Activated T-helper 1 cell treated with Interleukin-2 at 50 U/mL for 16 hours (primary cell): ENCODE results near the gene PRDM7.
"Not testable (repeated sequence)": the region's sequence is repeated elsewhere in the genome, so short reads cannot be mapped to it uniquely, and the experiment has no call there.

Source experiments
- DNase-seq: peaks from one replicate; pipeline ENCODE4 v3.0.0-alpha.2; 2020; ENCODE audit warnings: low read depth

The PRDM7 gene

GRCh38 chr16:90077240-90077756 is at the start of gene PRDM7:
Gene PRDM7, minus strand, starts transcription at chr16:90077331. Its CDS starts 1,421 bp downstream, at chr16:90075910.
- DNase-seq = peak; percentile 92

DNA sequence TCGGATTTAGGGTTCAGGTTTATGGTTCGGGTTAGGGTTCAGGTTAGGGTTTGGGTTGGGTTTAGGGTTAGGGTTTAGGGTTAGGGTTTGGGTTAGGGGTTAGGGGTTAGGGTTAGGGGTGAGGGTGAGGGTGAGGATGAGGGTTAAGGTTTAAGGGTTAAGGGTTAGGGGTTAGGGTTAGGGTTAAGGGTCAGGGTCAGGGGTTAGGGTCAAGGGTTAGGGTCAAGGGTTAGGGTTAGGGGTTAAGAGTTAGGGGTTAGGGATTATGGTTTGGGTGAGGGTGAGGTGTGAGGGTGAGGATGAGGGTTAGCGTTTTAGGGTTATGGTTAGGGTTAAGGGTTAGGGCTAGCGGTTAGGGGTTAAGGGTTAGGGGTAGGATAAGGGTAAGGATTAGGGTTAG is 44.7 kb upstream of the PRDM7 start:
- DNase-seq = not testable (repeated sequence)

DNA sequence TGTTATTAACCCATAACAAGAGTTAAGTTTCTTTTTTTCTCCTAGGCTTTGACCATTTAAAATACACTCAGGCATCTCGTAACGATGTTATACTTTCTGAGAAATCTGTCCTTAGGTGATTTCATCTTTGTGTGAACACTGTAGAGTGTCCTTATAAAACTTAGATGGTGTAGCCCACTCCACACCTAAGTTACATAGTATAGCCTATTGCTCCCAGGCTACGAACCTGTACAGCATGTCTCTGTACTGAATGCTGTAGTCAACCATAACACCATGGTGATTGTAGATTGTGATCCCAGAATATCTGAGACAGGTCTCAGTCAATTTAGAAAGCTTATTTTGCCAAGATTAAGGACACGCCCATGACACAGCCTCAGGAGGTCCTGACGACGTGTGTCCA is 30.5 kb upstream of the PRDM7 start:
- not testable (repeated sequence) for DNase-seq

DNA sequence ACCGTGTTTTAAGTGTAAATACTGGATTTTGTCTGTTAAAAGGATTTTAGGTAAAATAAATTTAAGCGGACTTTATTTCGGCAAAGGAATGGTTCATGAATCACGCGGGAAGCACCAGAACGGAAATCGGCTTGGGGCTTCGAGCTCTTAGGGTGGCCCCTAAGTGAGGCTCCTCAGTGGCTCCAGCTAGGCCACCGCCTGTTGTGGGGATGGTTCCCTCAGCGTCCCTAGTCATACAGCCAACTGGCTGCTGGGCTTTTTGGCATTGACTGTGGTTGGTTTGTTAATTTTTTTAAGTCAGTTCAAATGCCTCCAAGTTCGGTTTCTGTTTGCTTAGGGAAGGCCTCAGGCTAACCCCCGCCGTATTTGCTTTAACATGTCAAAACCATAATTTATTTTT is 29.9 kb upstream of the PRDM7 start:
- DNase-seq = not testable (repeated sequence)

DNA sequence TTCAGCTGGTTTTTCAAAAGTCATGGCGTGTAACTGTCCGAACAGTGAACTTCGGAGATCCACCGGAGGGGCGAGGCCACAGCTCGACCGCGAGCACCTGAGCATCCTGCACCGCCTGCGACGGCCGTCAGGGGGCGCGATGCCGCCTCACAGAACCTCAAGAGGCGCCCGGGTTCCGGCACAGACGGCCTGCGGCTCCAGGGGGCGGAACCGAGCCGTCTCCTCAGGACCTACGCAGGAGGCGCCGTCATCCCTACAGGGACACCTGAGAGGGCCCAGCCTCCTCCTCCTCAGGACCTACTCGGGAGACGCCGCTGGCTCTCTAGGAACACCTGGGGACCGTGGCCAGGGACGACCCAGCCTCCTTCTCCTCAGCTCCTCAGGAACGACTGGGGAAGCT is 29.1 kb upstream of the PRDM7 start:
- DNase-seq = peak; percentile 65

DNA sequence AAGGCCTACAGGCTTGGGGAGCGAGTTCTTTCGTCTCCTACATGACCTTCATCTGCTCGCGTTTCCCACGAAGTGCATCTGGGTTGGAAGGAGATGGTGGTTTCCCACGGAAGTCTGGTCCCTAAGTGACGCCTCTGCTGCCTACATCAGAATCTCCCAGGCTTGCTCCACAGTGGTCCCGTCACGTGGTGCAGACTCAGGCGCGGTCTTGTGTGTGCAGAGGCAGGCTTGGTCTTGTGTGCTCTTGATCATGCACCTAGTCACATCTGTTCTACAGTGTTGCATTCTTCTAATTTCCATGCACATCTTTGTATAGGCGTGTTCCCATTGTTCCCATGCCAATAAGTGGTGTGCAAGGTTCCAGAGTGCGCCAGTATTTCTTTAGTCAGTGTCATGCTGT is 27.6 kb upstream of the PRDM7 start:
- DNase-seq = not testable (repeated sequence)

GRCh38 chr16:90102086-90102884 is 25.2 kb upstream of the PRDM7 start:
- not testable (repeated sequence) for DNase-seq

- not testable (repeated sequence) for DNase-seq
Observed at GRCh38 chr16:90101332-90101731, 24.2 kb upstream of the PRDM7 start.

- DNase-seq = not testable (repeated sequence)
Observed at GRCh38 chr16:90100790-90101189, 23.7 kb upstream of the PRDM7 start.

GRCh38 chr16:90100229-90100628 is 23.1 kb upstream of the PRDM7 start:
- DNase-seq = not testable (repeated sequence)

- not testable (repeated sequence) for DNase-seq
Observed at GRCh38 chr16:90098936-90099335, 21.8 kb upstream of the PRDM7 start.

GRCh38 chr16:90097010-90097684 is 20.0 kb upstream of the PRDM7 start:
- DNase-seq = not testable (repeated sequence)

- DNase-seq = not testable (repeated sequence)
Observed at GRCh38 chr16:90094791-90095190, 17.7 kb upstream of the PRDM7 start.

DNA sequence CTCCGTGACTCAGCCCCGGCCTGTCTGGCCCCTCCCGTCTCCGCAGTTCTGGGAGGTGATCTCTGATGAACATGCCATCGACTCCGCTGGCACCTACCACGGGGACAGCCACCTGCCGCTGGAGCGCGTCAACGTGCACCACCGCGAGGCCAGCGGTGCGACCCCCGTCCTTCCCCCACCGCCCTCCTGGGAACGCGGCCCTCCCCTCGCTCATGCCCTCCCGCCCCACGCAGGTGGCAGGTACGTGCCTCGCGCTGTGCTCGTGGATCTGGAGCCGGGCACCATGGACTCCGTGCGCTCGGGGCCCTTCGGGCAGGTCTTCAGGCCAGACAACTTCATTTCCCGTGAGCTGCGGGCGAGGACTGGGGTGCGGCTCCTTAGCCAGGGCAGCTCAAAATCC is 17.2 kb upstream of the PRDM7 start:
- DNase-seq = not testable (repeated sequence)

DNA sequence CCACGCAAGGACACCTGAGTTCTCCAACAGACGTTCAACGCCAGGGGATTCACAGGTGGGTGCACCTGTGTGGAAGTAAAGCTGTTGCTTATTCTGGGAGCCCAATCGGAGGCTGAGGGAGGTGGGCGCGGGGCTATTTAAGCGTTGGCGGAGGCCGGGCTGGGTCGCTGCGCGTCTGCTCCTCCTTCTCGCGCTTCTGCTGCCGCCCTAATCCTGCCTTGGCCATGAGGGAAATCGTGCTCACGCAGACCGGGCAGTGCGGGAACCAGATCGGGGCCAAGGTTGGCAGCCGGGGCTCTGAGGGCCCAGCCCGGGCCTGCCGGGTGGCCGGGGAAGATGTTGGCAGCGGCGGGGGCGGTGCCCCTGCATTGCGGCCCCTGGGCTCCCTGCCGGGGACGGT is 16.7 kb upstream of the PRDM7 start:
- not testable (repeated sequence) for DNase-seq

DNA sequence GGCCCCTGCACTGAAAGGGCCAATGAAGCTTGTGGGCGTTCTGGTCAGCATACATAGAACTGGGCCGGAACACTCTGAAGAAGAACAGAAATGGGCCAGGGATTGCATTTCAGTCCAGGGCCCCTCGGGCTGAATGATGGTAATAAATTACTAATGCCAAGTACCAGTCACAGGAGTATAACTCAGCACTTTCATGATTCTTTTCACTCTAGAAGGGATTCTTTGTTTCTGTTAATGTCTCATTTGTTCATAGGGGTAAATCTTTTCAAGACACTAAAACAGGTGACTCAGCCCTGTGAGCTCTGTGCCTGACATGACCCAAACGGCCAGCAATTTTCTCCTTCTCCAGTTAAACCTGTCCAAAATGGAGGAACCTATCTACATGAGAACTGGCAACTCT is 15.7 kb upstream of the PRDM7 start:
- DNase-seq = not testable (repeated sequence)

DNA sequence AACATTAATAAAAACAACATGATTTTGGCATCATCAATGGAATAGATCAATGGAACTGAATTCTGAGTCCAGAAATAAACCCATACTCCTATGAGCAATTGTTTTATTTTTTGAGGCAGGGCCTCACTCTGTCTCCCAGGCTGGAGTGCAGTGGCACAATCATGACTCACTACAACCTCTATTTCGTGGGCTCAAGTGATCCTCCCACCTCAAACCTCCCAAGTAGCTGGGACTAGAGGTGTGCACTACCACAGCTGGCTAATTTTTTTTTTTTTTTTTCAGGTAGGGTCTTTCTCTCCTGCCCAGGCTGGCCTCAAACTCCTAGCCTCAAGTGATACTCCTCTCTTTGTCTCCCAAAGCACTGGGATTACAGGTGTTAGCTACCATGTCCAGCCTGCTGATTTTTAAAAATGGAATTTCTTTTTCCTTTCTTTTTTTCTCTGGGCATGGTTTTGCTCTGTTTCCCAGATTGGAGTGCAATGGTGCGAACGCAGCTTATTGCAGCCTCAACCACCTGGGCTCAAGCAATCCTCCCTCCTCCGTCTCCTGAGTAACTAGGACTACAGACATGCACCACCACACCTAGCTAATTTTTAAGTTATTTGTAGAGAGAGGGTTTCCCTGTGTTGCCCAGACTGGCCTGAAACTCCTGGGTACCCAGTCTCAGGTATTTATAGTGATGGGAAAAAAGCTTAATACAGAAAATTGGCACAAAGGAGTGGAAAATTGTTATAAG is 7.3 kb upstream of the PRDM7 start:
- DNase-seq = no peak

DNA sequence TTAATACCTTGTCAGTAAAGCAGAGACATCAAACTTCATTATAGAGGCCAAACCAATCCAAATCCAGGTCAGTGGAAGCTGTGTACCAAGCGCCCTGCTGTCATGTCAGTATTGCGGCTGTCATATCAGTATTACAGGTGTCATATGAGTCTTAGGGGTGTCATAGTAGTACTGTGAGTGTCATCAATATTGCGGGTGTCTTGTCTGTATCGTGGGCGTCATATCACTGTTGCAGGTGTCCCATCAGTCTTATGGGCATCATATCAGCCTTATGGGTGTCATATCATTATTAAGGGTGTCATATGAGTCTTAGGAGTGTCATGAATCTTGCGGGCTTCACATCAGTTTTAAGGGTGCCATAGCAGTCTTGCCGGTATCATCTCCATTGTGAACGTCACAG is 6.0 kb upstream of the PRDM7 start:
- no peak for DNase-seq

DNA sequence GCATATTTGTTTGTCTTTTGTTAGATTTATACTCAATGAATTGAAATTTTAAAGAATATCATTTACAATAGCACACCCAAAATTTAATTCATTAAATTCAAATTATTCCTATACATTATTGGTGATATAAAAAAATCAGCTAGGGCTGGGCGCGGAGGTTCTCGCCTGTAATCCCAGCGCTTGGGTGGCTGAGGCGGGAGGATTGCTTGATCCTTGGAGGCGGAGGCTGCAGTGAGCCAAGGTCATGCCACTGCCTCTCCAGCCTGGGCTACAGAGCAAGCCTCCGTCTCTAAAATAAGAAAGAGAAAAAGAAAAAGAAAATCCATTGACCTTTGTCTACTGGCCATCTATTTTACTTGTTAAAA is 4.5 kb upstream of the PRDM7 start:
- DNase-seq = no peak

GRCh38 chr16:90078579-90078895 is 1.4 kb upstream of the PRDM7 start:
- DNase-seq = no peak

DNA sequence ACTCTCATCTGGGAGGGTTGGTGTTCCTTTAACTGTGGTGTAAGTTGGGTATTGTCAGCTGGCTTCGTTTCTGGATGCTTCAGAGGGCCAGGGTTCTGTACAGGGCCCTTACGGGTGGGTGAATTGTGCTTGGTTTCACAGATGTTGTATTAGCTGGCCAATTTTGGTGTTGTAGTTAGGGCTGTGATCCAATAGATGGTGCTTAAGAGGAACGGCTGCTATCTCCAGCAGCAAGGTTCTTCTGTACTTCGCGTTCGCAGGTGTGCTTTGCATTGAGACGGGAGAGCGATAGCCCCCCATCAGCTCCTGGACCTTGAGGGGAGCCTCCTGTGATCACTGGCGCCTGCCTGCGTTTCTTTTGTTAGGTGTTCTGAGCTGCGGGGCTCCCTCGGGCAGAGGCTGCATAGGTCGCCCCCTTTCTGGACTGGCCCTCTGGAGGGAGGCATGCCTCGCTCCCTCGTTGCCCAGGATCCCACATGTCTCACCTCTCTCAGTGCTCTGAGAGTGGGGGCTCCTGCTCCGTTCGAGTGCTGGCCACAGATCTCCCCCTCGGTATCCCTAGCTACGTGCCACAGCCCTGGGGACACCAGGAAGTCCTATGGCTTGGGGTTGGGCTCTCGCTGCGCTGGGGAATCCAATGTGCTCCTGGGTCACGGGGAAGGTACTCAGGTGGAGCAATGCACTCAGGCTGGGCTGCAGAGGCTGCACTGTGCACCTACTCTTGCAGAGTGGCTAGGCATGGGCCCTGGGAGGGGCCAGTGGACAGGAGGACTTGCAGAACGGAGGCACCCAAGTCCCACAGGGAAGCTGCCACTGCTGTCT is 837 bp upstream of the PRDM7 start:
- DNase-seq = peak; percentile 15
